Measurements from ENCODE around the gene C13orf46. TPM values are rescaled to one million over a fixed set of nuclear protein-coding genes. Genes with fewer than 3 reads are reported as not detected.

C13orf46 gene
- total RNA-seq (2021; fragmentation: NEBNext Ultra II Directional; extraction: Animal tissue kit (Norgen Biotek cat#: 25700)), result 0.21 and 0.28 TPM in 2 replicates
- 0.23 and 0.60 TPM in 2 replicates for polyA plus RNA-seq (2011; rRNA removed)
- 0.21 TPM for polyA plus RNA-seq (2011; cell fraction: cytosol; rRNA removed)
- polyA plus RNA-seq (2011; cell fraction: nucleus; rRNA removed), result 1.2 TPM
- polyA plus RNA-seq (2012, experiment 1 of 2), result 0.09 to 0.21 TPM (median 0.11 TPM) in 3 of 4 replicates, not detected in the other
- 0.04 TPM for polyA plus RNA-seq (2012, experiment 2 of 2)
- 0.06 TPM for polyA plus RNA-seq (2013, experiment 1 of 2)
- polyA plus RNA-seq (2013, experiment 2 of 2), result 0.04 TPM
- polyA minus RNA-seq (2011; rRNA and poly(A)+ RNA removed), result 0.46 and 0.69 TPM in 2 replicates
- polyA minus RNA-seq (2011; cell fraction: cytosol; rRNA and poly(A)+ RNA removed), result 0.29 TPM
- polyA minus RNA-seq (2011; cell fraction: nucleus; rRNA and poly(A)+ RNA removed), result 0.80 TPM
- long read RNA-seq, experiment 1, result 0 reads
- long read RNA-seq, experiment 2, result 0 reads

DNA sequence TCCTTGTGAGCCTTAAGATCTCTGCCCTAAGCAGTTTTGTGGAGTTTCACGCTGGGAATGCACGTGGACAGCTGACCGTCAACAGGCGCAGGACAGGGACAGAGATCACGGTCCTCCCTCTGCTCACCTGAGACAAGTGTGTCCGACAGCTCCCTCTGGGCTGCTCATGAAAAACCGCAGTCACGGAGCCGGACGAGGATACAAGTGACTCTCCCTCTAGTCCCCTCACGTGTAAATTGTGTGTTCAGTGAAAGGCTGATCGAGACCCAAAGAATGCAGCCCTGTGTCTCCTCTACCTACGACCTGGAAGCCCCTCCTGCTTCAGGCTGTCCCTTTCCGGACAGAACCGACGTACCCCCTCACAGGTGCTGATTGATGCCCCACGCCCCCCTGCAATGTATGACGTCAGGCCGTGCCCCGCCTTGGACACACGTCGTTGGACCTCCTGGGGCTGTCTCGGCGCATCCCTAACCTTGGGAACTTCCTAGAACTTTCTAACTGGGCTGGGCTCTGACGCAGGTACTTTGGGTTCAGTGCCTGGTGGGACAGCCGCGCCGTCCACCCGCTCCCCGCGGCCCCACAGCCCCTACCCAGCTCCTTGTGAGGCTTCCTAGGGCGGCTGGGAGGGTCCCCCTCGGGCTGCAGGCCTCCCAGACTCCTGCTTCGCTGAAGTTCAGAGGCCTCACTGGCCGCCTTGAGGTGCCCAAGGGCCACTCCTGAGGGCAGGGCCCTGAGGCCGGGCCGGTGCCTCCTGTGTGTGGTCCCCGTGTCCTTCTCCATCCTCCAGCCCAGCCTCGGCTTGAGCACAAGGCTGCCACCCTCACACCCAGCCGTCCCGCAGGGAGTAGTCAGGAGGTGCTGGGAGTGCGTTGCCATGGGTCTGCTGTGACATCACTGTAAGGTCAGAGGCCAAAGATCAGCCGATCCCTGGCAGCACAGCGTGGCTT is at the start of gene C13orf46:
Gene C13orf46 (minus strand): TSS at position 859 of the 947 bp plus-strand sequence. CDS start 79 bp downstream, at position 780.
- H3K23me2 ChIP-seq (ENCODE audit: low read depth, low read length), result no peaks in the 10 kb centered on the region
- H3K4me2 ChIP-seq (ENCODE audit: insufficient read depth in 1 of 2, low read depth in 2 of 2, low read length in 2 of 2), result no peak within 1 kb of the TSS
- peaks cover 0 to 4% of the 10 kb centered on the region in 2 experiments for H4K20me1 ChIP-seq (replicated peaks in 1 of 2; ENCODE audit: control insufficient read depth in 1 of 2, insufficient read depth in 2 of 2, low read length in 2 of 2)
- no peak within 1 kb of the TSS for H2AK5ac ChIP-seq (ENCODE audit: low read depth, low read length)
- no peak within 1 kb of the TSS for H3K4me3 ChIP-seq (ENCODE audit: extremely low read depth in 1 of 4, insufficient read depth in 2 of 4, low read depth in 3 of 4, low read length in 4 of 4)
- ChIA-PET CTCF (ENCODE audit: partially characterized antibody) (interaction anchor here (0.6 kb wide), 1 partner anchor 173 kb away, joined by 3 read pairs; no protein-coding TSS in a partner anchor), POLR2A (ENCODE audit: partially characterized antibody) (interaction anchor here (1.0 kb wide), 1 partner anchor 11 kb away, joined by 3 read pairs; no protein-coding TSS in a partner anchor)
- TF ChIP-seq FOSL1 (IDR thresholded peaks at IDR 0.05; ENCODE audit: insufficient read depth, low read depth, low read length), result no peak
- no peak for TF ChIP-seq JUN (IDR thresholded peaks at IDR 0.05; ENCODE audit: low read depth, low read length)
- no peak for TF ChIP-seq NRF1 (IDR thresholded peaks at IDR 0.05; ENCODE audit: low read depth, low read length)
- TF ChIP-seq POU5F1 (IDR thresholded peaks at IDR 0.05; ENCODE audit: low read depth, low read length), result no peak
- H2BK120ac ChIP-seq (replicated peaks; ENCODE audit: low read depth, low read length), result no peak within 1 kb of the TSS
- no peaks in the 10 kb centered on the region for H3K79me2 ChIP-seq (ENCODE audit: control insufficient read depth in 1 of 2, insufficient read depth in 2 of 2, low read length in 2 of 2)
- no peaks in the 10 kb centered on the region for H3K36me3 ChIP-seq (ENCODE audit: control insufficient read depth in 2 of 4, insufficient read depth in 4 of 4, low read length in 3 of 4)
- no peak within 1 kb of the TSS; the same call in 1 of the 2 replicates for H3K27ac ChIP-seq (ENCODE audit: low read depth, low read length)
- H2BK20ac ChIP-seq (ENCODE audit: low read length), result no peak within 1 kb of the TSS
- H3K18ac ChIP-seq (ENCODE audit: extremely low read depth, low read length), result no peak within 1 kb of the TSS
- H3K4me1 ChIP-seq (replicated peaks in 1 of 4; ENCODE audit: control insufficient read depth in 3 of 4, insufficient read depth in 4 of 4, low read length in 3 of 4), result peaks cover 0 to 4% (median 0%) of the 10 kb centered on the region in 4 experiments; a peak in 2 of 7 replicates
- FAIRE-seq (no peak), DNase-seq (ENCODE audit: low read depth in 1 of 2, low spot score in 2 of 2) (no peak)
- 91% methylated on average over 37 of the region's 44 CpGs; no CpG with 5 or more reads in 1 of the 2 experiments for WGBS, 2 experiments (ENCODE audit: extremely low coverage in 1 of 2, insufficient coverage in 1 of 2, insufficient read length in 1 of 2, insufficient replicate concordance in 2 of 2, low coverage in 1 of 2, low lambda C conversion rate in 2 of 2, missing lambda C conversion rate in 1 of 2)
- no peak within 1 kb of the TSS for H3K9ac ChIP-seq (replicated peaks in 1 of 4; ENCODE audit: extremely low read depth in 1 of 4, low read depth in 3 of 4, low read length in 3 of 4)
- no peaks in the 10 kb centered on the region for H3K27me3 ChIP-seq (replicated peaks in 1 of 4; ENCODE audit: control insufficient read depth in 3 of 4, extremely low read depth in 1 of 4, insufficient read depth in 3 of 4, low read length in 3 of 4)
- no peaks in the 10 kb centered on the region; a peak in 1 of 4 replicates for H3K9me3 ChIP-seq (ENCODE audit: insufficient read depth in 2 of 2, low read depth in 1 of 2, low read length in 1 of 2)
- H4K5ac ChIP-seq (ENCODE audit: insufficient read length, low read depth, low read length), result no peak within 1 kb of the TSS
- H3K23ac ChIP-seq (ENCODE audit: insufficient read length), result no peak within 1 kb of the TSS
- no peaks in the 10 kb centered on the region for H3K79me1 ChIP-seq (ENCODE audit: low read depth, low read length)
- no peak within 1 kb of the TSS for H2BK15ac ChIP-seq (ENCODE audit: low read length)
- H2BK12ac ChIP-seq (ENCODE audit: low read depth, low read length), result no peak within 1 kb of the TSS
- H4K91ac ChIP-seq (replicated peaks; ENCODE audit: insufficient read length, low read length), result no peak within 1 kb of the TSS
- no peak within 1 kb of the TSS; the same call in 1 of the 2 replicates for H4K8ac ChIP-seq (ENCODE audit: extremely low read depth, insufficient read depth, low read length)
- no peak within 1 kb of the TSS for H3K56ac ChIP-seq (replicated peaks; ENCODE audit: insufficient read length, low read depth, low read length)
- no peak within 1 kb of the TSS for H2BK5ac ChIP-seq (ENCODE audit: low read depth, low read length)
- no peak within 1 kb of the TSS for H3K4ac ChIP-seq (replicated peaks; ENCODE audit: insufficient read length, low read depth, low read length)
- H3K14ac ChIP-seq (ENCODE audit: insufficient read length), result no peak within 1 kb of the TSS
- H2AFZ ChIP-seq (ENCODE audit: low read length), result no peak within 1 kb of the TSS

Data from H1 (cell line).